22Rv1 (cell line): ENCODE results near the gene ACAD8.

Experiments
- CTCF ChIP-seq: fragments of 450-650 bp; IDR thresholded peaks from 2 replicates; pipeline ENCODE4 v1.5.1; 2017; ENCODE audit warnings: mild to moderate bottlenecking
- ZFX ChIP-seq: fragments of 450-650 bp; IDR thresholded peaks from 2 replicates; pipeline ENCODE4 v1.6.1; 2017; ENCODE audit warnings: antibody characterized with exemption, borderline replicate concordance

GRCh38 chr11:134267461-134267860 is 14.1 kb downstream of the ACAD8 start:
- no peak for TF ChIP-seq ZFX
- no peak for TF ChIP-seq CTCF
